Uterus (tissue), 2 donors: ENCODE measurements around the gene GABRG3.

Experiments
- POLR2A ChIP-seq, 2 donors: fragments of 450-650 bp; IDR thresholded peaks; one replicate each; pipeline ENCODE4 v1.6.1; 2016; ENCODE audit warnings: antibody characterized with exemption in 2 of 2, mild to moderate bottlenecking in 1 of 2, moderate library complexity in 1 of 2
- TF ChIP-seq, protein P1 (sequence below), 4 experiments: fragments of 200-600 bp in 2 of 4; fragments of 450-650 bp in 2 of 4; sonication (generic) in 2 of 4; IDR thresholded peaks; one replicate each; pipeline ENCODE4 v1.5.1; 2016 to 2019; ENCODE audit warnings: antibody characterized with exemption in 4 of 4, mild to moderate bottlenecking in 2 of 4, moderate library complexity in 1 of 4

DNA sequence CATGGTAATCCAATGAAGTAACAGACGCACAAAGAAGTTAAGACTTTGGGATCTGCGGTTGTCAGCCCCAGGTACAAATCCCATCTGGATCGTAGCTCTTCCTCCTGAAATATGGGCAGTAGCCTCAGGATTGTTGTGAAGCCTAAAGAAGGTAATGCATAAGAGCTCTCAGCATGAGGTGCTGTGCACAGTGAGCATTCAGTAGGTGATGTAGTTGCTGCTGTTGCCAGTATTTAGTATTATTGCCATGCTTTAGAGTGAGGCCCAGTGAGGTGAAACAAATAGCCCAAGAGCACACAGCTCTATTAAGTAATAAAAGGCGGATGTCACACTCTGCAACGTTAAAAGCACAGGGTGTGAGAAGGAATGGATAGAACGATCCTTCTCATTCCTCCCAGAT, 225.7 kb downstream of the GABRG3 start:
- TF ChIP-seq POLR2A (IDR thresholded peaks at IDR 0.05): no peak
- TF ChIP-seq, protein P1, sequence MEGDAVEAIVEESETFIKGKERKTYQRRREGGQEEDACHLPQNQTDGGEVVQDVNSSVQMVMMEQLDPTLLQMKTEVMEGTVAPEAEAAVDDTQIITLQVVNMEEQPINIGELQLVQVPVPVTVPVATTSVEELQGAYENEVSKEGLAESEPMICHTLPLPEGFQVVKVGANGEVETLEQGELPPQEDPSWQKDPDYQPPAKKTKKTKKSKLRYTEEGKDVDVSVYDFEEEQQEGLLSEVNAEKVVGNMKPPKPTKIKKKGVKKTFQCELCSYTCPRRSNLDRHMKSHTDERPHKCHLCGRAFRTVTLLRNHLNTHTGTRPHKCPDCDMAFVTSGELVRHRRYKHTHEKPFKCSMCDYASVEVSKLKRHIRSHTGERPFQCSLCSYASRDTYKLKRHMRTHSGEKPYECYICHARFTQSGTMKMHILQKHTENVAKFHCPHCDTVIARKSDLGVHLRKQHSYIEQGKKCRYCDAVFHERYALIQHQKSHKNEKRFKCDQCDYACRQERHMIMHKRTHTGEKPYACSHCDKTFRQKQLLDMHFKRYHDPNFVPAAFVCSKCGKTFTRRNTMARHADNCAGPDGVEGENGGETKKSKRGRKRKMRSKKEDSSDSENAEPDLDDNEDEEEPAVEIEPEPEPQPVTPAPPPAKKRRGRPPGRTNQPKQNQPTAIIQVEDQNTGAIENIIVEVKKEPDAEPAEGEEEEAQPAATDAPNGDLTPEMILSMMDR (IDR thresholded peaks at IDR 0.05): no peak
